ENCODE measurements around the gene NDUFV1.
"Not testable (repeated sequence)": the region's sequence is repeated elsewhere in the genome, so short reads cannot be mapped to it uniquely, and the experiment has no call there.

Gene NDUFV1

DNA sequence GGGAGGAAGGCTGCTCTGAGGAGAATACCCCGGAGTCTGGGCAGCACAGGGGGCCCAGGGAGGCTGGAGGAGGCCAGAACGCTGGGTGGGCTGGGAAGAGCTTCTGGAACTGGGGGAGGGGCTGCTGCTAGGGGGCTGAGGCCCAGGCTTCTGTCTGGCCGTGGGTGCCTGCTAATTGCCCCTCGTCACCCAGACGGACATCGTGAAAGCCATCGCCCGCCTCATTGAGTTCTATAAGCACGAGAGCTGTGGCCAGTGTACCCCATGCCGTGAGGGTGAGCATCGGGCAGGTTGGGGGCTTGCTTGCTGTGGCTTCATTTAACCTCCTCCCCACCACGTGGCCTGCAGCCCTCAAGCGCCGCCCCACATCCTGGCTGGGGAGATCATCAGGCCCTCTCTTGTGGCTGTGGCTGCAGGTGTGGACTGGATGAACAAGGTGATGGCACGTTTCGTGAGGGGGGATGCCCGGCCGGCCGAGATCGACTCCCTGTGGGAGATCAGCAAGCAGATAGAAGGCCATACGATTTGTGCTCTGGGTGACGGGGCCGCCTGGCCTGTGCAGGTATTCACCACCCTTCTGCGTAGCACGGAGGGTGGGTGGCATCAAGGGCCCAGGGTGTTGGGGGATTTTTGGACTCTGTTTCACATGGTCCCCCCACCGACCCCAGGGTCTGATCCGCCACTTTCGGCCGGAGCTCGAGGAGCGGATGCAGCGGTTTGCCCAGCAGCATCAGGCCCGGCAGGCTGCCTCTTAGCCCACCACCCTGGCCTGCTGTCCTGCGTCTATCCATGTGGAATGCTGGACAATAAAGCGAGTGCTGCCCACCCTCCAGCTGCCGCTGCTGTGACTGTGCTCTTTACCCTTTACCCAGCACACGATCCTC, 5.2 kb downstream of the NDUFV1 start:
- no peak for DNase-seq (ENCODE audit: low read depth in 2 of 2)

- no peak for DNase-seq (ENCODE audit: low read depth in 2 of 2)
Observed at GRCh38 chr11:67612751-67613150, 6.0 kb downstream of the NDUFV1 start.

GRCh38 chr11:67613313-67613959, 6.7 kb downstream of the NDUFV1 start:
- DNase-seq (ENCODE audit: low read depth in 2 of 2): no peak

DNA sequence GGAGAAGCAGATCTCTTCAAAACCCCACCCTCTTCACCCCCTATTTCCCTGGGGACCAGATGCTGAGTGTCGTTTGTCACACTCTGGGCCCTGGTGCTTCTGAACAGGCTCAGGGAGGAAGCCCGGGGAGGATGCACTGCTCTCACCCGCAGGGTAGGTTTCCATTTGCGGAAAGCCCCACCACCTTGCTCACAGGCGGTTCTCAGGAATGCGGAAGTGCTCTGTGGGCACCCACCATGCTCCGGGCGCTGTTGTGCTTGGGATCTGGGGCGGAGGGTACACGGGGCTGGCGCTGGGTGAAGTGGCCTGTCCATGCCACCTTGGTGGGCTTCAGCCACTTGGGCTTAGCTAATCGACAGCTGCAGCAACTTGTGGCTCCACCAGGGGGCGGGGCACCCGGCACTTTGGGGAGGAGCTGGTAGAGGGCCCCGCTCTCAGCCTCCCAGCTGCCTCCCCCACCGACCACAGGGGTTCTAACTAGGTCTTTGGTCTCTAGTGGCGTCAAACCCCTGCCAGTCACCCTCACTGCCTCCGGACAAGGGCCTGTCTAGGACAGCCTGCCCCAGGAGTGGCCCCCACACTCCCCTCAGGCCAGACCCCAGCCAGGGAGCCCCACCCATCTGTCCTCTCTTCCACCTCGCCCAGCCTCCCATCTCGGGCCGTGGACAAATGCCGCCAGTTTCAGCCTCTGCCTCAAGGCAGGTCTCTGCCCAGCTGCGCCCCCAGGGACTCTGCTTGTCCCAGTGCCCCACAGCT, 7.4 kb downstream of the NDUFV1 start:
- peak in 1 of 2 experiments; percentile 7 for DNase-seq (ENCODE audit: low read depth in 2 of 2)

DNA sequence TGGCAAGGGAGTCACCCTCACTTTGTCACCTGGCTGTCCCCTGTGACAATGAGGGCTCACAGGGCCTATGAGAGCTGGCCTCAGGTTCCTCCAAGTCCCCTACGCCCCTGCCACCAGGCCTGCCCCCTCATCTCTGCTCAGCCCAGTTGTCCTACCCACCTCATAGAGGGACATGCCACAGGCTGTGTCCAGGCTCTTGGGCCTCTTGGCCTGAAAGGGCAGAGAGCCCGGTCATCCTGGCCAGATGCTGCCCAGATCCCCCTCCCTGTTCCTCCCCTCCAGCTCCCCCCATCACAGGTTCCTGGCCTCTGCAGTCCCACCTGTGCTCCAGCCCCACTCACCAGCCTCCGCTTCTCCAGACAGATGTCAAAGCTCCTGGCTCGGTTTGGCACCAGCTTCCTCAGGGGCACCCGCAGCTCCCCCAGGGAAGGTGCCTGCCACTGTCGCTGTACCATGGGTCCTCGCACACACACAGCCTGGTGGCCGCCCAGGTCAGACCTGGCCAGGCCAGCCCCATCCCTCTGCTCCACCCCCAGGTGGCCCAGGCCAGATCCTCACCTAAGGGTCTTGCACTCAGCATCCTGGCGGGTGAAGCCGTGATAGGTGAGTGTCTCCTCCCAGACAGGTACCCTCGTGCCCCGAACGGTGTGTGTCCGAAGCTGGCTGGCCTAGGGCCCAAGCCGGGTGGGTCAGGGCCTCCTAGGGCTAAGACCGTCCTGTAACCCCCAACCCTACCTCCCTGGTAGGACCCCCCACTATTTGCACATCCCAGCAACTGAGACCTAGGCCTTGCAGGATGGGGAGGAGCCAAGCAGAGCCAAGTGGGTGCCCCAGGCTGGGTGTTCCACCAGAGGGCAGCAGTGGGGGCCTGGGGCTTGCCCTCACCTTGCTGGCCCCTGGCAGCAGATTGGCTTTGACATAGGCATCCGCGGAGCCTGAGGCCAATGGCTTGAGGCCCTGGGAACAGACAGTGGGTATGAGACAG, 8.3 kb downstream of the NDUFV1 start:
- no peak for DNase-seq (ENCODE audit: low read depth in 2 of 2)

DNA sequence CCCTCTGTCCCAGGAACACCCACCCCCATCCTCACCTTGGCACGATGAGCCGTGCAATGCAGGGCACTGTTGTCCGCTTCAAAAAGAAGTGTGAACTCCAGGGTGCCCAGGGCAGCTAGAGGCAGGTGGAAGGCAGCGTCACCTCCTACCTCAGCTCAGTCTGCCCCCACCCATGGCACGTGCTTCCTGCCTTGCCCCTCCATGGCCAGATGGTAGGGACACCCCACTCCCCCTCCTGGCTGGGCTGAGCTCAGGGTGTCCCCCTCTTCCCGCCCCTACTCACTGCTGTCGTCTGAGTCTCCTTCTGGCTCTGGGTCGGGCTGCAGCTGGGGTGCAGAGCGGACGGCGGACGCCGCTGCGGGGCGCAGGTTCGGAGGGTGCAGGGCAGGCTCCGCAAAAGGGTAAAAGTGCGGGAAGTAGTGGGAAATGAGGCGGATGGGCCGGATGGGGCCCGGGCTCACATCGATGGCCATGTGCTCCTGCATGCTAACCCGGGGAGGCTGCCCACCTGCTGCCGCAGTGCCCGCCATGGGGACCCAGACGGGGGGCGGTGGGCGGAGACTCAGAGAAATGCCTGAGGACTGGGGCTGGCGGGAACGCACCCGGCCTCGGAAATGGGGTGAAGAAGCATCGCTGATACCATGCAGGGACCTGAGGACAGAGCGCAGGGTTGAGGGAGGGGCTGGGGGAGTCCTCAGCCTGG, 9.1 kb downstream of the NDUFV1 start:
- DNase-seq (ENCODE audit: low read depth in 2 of 2): no peak

DNA sequence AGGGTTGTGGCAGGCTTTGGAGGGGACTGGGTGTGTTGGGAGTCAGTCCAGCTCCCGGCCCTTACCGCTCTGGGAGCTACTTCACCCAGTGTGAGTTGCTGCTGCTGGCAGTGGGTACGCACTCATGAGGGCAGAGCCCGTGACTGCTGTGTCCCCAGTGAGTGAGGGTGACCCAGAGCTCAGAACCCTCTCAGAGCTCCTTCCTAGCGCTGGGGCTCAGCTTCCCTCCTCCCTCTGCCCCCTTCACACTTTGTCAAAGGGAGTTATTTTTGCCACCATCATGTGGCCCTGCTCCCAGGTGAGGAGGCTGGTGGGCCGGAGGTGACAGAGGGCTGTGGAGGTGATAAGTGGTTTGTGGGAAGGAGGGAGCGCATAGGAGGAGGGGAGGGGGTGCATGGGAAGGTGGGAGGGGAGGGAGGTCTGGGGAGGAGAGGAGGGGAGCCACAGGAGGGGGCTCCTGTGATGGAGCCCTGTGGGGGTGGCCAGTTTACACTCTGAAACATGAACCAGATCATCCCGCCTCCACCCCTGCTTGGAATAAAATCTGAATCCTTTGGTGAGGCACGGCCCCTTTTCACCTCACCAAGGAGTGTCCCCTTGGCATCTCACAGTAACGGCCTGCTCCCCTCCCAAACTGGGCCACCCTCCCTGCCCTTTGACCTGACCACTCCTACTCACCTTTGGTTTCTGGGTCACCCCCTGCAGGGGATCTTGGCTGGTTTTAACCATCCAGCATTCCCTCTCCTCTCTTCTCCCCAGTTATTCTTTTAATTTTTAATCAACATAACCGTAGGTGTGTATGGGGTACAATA, 9.9 kb downstream of the NDUFV1 start:
- DNase-seq (ENCODE audit: low read depth in 2 of 2): no peak

DNA sequence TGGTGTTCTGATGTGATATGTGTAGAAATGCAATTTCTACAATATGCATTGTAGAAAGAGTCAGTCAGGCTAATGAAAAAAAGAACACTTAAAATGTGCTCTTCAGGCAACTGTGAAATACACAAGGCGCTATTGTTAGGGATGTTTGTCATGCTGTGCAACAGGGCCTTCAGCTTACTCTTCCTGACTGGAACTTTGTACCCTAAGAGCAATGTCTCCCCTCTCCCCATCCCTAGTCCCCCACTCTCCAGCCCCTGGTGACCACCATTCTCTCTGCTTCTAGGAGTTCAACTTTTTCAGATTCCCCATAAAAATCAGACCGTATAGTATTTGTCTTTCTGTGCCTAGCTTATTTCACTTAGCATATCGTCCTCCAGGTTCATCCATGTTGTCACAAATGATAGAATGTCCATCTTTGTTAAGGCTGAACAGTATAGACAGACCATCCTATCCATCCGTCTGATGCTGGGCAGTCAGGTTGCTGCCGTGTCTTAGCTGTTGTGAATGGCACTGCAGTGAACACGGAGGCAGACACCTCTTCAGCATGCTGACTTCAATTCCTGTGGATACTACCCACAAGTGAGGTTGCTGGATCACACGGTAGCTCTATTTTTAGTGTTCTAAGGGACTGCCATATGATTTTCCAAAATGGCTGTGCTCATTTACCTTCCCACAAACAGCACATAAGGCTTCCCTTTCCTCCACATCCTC, 10.7 kb downstream of the NDUFV1 start:
- DNase-seq (ENCODE audit: low read depth in 2 of 2): no peak

DNA sequence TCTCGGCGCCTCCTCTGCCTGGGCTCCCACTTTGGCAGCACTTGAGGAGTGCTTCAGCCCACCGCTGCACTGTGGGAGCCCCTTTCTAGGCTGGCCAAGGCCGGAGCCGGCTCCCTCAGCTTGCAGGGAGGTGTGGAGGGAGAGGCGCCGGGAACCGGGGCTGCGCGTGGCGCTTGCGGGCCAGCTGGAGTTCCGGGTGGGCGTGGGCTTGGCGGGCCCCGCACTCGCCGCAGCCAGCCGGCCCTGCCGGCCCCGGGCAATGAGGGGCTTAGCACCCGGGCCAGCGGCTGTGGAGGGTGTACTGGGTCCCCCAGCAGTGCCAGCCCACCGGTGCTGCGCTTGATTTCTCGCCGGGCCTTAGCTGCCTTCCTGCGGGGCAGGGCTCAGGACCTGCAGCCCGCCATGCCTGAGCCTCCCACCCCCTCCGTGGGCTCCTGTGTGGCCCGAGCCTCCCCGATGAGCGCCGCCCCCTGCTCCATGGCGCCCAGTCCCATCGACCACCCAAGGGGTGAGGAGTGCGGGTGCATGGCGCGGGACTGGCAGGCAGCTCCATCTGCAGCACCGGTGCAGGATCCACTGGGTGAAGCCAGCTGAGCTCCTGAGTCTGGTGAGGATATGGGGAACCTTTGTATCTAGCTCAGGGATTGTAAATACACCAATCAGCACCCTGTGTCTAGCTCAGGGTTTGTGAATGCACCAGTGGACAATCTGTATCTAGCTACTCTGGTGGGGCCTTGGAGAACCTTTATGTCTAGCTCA, 12.3 kb downstream of the NDUFV1 start:
- DNase-seq (ENCODE audit: low read depth in 2 of 2): not testable (repeated sequence)

DNA sequence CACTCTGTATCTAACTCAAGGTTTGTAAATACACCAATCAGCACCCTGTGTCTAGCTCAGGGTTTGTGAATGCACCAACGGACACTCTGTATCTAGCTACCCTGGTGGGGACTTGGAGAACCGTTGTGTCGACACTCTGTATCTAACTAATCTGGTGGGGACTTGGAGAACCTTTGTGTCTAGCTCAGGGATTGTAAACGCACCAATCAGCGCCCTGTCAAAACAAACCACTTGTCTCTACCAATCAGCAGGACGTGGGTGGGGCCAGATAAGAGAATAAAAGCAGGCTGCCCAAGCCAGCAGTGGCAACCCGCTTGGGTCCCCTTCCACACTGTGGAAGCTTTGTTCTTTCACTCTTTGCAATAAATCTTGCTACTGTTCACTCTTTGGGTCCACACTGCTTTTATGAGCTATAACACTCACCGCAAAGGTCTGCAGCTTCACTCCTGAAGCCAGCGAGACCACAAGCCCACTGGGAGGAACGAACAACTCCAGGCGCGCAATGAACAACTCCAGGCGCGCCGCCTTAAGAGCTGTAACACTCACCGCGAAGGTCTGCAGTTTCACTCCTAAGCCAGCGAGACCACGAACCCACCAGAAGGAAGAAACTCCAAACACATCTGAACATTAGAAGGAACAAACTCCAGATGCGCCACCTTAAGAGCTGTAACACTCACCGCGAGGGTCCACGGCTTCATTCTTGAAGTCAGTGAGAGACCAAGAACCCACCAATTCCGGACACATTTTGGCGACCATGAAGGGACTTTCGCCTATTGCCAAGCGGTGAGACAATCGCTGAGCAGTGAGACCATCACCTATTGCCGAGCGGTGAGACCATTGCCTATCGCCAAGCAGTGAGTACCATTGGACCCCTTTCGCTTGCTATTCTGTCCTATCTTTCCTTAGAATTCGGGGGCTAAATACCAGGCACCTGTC, 13.2 kb downstream of the NDUFV1 start:
- DNase-seq (ENCODE audit: low read depth in 2 of 2): not testable (repeated sequence)

- DNase-seq (ENCODE audit: low read depth in 2 of 2): not testable (repeated sequence)
Observed at GRCh38 chr11:67620621-67621020, 13.9 kb downstream of the NDUFV1 start.

GRCh38 chr11:67621928-67622327, 15.2 kb downstream of the NDUFV1 start:
- not testable (repeated sequence) for DNase-seq (ENCODE audit: low read depth in 2 of 2)

- not testable (repeated sequence) for DNase-seq (ENCODE audit: low read depth in 2 of 2)
Observed at GRCh38 chr11:67622905-67623304, 16.2 kb downstream of the NDUFV1 start.

- DNase-seq (ENCODE audit: low read depth in 2 of 2): not testable (repeated sequence)
Observed at GRCh38 chr11:67623795-67624194, 17.1 kb downstream of the NDUFV1 start.

DNA sequence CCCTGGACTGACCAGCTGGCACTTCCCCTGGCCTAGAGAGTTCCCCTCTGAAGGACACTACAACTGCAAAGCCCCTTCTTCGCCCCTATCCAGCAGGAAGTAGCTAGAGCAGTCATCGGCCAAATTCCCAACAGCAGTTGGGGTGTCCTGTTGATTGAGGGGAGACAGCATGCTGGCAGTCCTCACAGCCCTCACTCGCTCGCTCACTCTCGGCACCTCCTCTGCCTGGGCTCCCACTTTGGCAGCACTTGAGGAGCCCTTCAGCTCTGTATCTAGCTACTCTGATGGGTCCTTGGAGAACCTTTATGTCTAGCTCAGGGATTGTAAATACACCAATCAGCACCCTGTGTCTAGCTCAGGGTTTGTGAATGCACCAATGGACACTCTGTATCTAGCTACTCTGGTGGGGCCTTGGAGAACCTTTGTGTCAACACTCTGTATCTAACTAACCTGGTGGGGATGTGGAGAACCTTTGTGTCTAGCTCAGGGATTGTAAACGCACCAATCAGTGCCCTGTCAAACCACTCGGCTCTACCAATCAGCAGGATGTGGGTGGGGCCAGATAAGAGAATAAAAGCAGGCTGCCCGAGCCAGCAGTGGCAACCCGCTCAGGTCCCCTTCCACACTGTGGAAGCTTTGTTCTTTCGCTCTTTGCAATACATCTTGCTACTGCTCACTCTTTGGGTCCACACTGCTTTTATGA, 19.5 kb downstream of the NDUFV1 start:
- DNase-seq (ENCODE audit: low read depth in 2 of 2): not testable (repeated sequence)

GRCh38 chr11:67626970-67627369, 20.2 kb downstream of the NDUFV1 start:
- DNase-seq (ENCODE audit: low read depth in 2 of 2): no peak

DNA sequence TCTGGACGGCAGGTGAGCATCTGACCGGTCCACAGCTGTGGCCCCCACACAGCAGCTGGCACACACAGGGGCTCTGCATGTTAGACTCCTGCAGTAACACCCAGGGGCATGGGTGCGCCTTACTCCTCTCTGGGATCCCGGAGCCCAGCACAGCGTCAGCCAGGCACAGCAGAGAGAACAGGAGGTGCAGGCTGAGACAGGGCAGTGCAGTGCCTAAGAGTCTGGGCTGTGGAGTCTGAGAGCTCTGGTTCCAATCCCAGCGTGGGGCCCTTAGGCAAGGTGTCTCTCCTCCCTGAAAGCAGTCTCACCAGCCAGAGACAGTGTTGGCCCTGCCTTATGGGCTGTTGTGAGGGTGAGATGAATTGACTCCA, 20.7 kb downstream of the NDUFV1 start:
- DNase-seq (ENCODE audit: low read depth in 2 of 2): no peak

Measured in fibroblast of skin of left quadriceps (primary cell).